K562 (cell line): ENCODE results near the gene PFDN2. TPM values are rescaled to one million over a fixed set of nuclear protein-coding genes. Genes with fewer than 3 reads are reported as not detected.
A peak's percentile ranks its signal among the peaks of the same experiment; 100 is the strongest.

ENCODE experiments used
- ATAC-seq: fragments of 200-7000 bp; cut with Tn5 transposase; 3 replicates; pipeline ENCODE4 v1.9.1; 2020; ENCODE audit warnings: moderate library complexity
- BruUV-seq: library from RNA; stranded (reverse); fragments of 400-500 nt; replicated peaks from 2 replicates; lab custom pipeline; 2021; lab: Mats Ljungman, UMichigan
- CTCF ChIA-PET: fragments of 300-600 bp; formaldehyde crosslinking; extraction: SDS; loops from one replicate; lab custom pipeline; 2021; ENCODE audit warnings: low intra/inter-chr PET ratio; lab: Yijun Ruan, JAX
- POLR2A ChIA-PET: fragments of 300-600, 350-650 bp; sonication (Branson Sonifier 250); formaldehyde crosslinking; extraction: SDS; loops from one replicate; lab custom pipeline; 2021; ENCODE audit warnings: antibody characterized with exemption, inconsistent platforms; lab: Yijun Ruan, JAX
- DNase-seq, 4 experiments: peaks; one replicate each; pipeline versions ENCODE4 v3.0.0 to v3.0.0-alpha.2; 2011 to 2018; ENCODE audit warnings: low spot score in 3 of 4, mixed read lengths in 3 of 4; ENCODE audit errors: extremely low read depth in 1 of 4
- FAIRE-seq: peaks from 2 replicates; lab custom pipeline; 2011; peaks lifted over from hg19 to GRCh38; lab: Jason Lieb, UNC
- H2AFZ ChIP-seq: 2 replicates; pipeline ENCODE4 v1.6.0; 2011; ENCODE audit warnings: low read depth, low read length, control low read depth, inconsistent platforms
- H3K27ac ChIP-seq: fragments of 200-600 bp; 3 replicates; pipeline ENCODE4 v1.8.0; 2011; ENCODE audit warnings: low read depth, mild to moderate bottlenecking, control low read depth, inconsistent platforms, low read length, moderate library complexity, mixed read lengths; ENCODE audit errors: extremely low read depth
- H3K27me3 ChIP-seq, 2 experiments: fragments of 300-600 bp in 1 of 2; 2 replicates in 1 of 2; 3 replicates in 1 of 2; pipeline versions ENCODE4 v1.6.0 to v1.8.0; 2011; ENCODE audit warnings: inconsistent platforms in 2 of 2, low read length in 2 of 2, mild to moderate bottlenecking in 1 of 2, mixed read lengths in 1 of 2, moderate library complexity in 1 of 2; ENCODE audit not compliant: control insufficient read depth in 2 of 2, insufficient read depth in 2 of 2
- H3K36me3 ChIP-seq: fragments of 300-600 bp; 3 replicates; pipeline ENCODE4 v1.8.0; 2011; ENCODE audit warnings: mild to moderate bottlenecking, low read length, inconsistent platforms; ENCODE audit not compliant: control insufficient read depth, insufficient read depth
- H3K4me1 ChIP-seq, 2 experiments: fragments of 200-600 bp in 1 of 2; replicated peaks in 1 of 2; 2 replicates in 1 of 2; 3 replicates in 1 of 2; pipeline versions ENCODE4 v1.5.1 to v1.8.0; 2011; ENCODE audit warnings: inconsistent platforms in 2 of 2, low read length in 2 of 2, mild to moderate bottlenecking in 1 of 2, mixed read lengths in 1 of 2, moderate library complexity in 1 of 2; ENCODE audit not compliant: control insufficient read depth in 2 of 2, insufficient read depth in 2 of 2
- H3K4me2 ChIP-seq: 2 replicates; pipeline ENCODE4 v1.6.1; 2011; ENCODE audit warnings: low read length, control low read depth, inconsistent platforms, mixed read lengths; ENCODE audit not compliant: insufficient read depth
- H3K4me3 ChIP-seq: fragments of 200-600 bp; sonication (generic), shearing (Covaris generic); 2 replicates; pipeline ENCODE4 v1.5.1; 2016; ENCODE audit warnings: control low read depth, inconsistent platforms
- H3K79me2 ChIP-seq: fragments of 200-600 bp; 3 replicates; pipeline ENCODE4 v1.8.0; 2011; ENCODE audit warnings: low read length, inconsistent platforms; ENCODE audit not compliant: control insufficient read depth, insufficient read depth
- H3K9ac ChIP-seq, 2 experiments: 2 replicates each; pipeline versions ENCODE4 v1.6.0 to v1.6.1; 2011; ENCODE audit warnings: low read depth in 2 of 2, low read length in 2 of 2, control low read depth in 1 of 2, inconsistent platforms in 1 of 2, mild to moderate bottlenecking in 1 of 2, mixed read lengths in 1 of 2; ENCODE audit not compliant: insufficient read depth in 1 of 2
- H3K9me1 ChIP-seq: one replicate; pipeline ENCODE4 v1.6.0; 2011; ENCODE audit warnings: inconsistent platforms, mild to moderate bottlenecking, low read length, moderate library complexity; ENCODE audit not compliant: control insufficient read depth, insufficient read depth
- H3K9me3 ChIP-seq: replicated peaks from 2 replicates; pipeline ENCODE4 v1.5.1; 2011; ENCODE audit warnings: low read depth, low read length, inconsistent platforms; ENCODE audit not compliant: control insufficient read depth, insufficient read depth
- H4K20me1 ChIP-seq: replicated peaks from 2 replicates; pipeline ENCODE4 v1.6.1; 2011; ENCODE audit warnings: low read length, inconsistent platforms, mixed read lengths; ENCODE audit not compliant: control insufficient read depth, insufficient read depth
- DACH1 ChIP-seq: fragments of 450-650 bp; IDR thresholded peaks from 2 replicates; pipeline ENCODE4 v1.6.1; 2018; ENCODE audit not compliant: partially characterized antibody
- E2F4 ChIP-seq: sonication (generic); formaldehyde crosslinking; IDR thresholded peaks from 2 replicates; pipeline ENCODE4 v1.8.0; 2022; ENCODE audit warnings: mild to moderate bottlenecking, low read depth, missing genetic modification reagents
- FOXM1 ChIP-seq, 2 experiments: fragments of 450-650 bp in 1 of 2; sonication (generic) in 1 of 2; formaldehyde crosslinking in 1 of 2; IDR thresholded peaks; 2 replicates each; pipeline versions ENCODE4 v1.6.1 to v1.9.0; 2017 to 2022; ENCODE audit warnings: low read depth in 2 of 2, mild to moderate bottlenecking in 2 of 2, missing genetic modification reagents in 1 of 2, moderate library complexity in 1 of 2
- NELFE ChIP-seq: IDR thresholded peaks from 2 replicates; pipeline ENCODE4 v1.6.1; 2011; ENCODE audit warnings: mild to moderate bottlenecking; ENCODE audit not compliant: insufficient read depth, insufficient read length
- POLR2AphosphoS2 ChIP-seq: IDR thresholded peaks from 2 replicates; pipeline ENCODE4 v1.6.1; 2012; ENCODE audit warnings: low read length, improper control_type of control experiment
- PTBP1 ChIP-seq: fragments of 200-400 bp; formaldehyde crosslinking; IDR thresholded peaks from 2 replicates; pipeline ENCODE4 v1.6.1; 2017; ENCODE audit warnings: low read depth, low read length
- RAD51 ChIP-seq: fragments of 450-650 bp; IDR thresholded peaks from 2 replicates; pipeline ENCODE4 v1.7.1; 2016; ENCODE audit warnings: low read depth, mild to moderate bottlenecking, borderline replicate concordance
- RBM22 ChIP-seq: fragments of 200-400 bp; formaldehyde crosslinking; IDR thresholded peaks from 2 replicates; pipeline ENCODE4 v1.6.1; 2018; ENCODE audit warnings: low read length, low read depth; ENCODE audit not compliant: poor library complexity, severe bottlenecking
- XRCC3 ChIP-seq: fragments of 450-650 bp; IDR thresholded peaks from 2 replicates; pipeline ENCODE4 v1.6.1; 2017; ENCODE audit warnings: mild to moderate bottlenecking, moderate library complexity
- ZNF589 ChIP-seq: fragments of 200-800 bp; sonication (Bioruptor generic); IDR thresholded peaks from 2 replicates; pipeline ENCODE4 v1.6.1; 2016; ENCODE audit warnings: low read depth, missing genetic modification characterization, missing compliant biosample characterization
- WGBS: fragments of 100-300 bp; shearing (Covaris generic); methylation state at CpG from one replicate; pipeline ENCODE4 v1.1.6; 2016; ENCODE audit warnings: low coverage, mixed read lengths; ENCODE audit not compliant: insufficient coverage; ENCODE audit errors: missing lambda C conversion rate; 5-methylcytosine and 5-hydroxymethylcytosine counted together
- in situ Hi-C: fragments of 300-500 bp; cut with MboI; formaldehyde crosslinking; loops from 4 replicates; pipeline ENCODE4 v1.15.0; 2018; ENCODE audit warnings: inconsistent platforms, mixed read lengths
- intact Hi-C: fragments of 100-400 bp; cut with micrococcal nuclease; formaldehyde crosslinking; loops from 2 replicates; pipeline ENCODE4 v1.14.2; 2022
- polyA plus RNA-seq, 8 experiments: library from polyadenylated mRNA; depleted of rRNA in 4 of 8; stranded (reverse) in 5 of 8; unstranded in 3 of 8; fragments of >200 nt; fragmentation: Nextera tagmentation in 2 of 8; fragmentation: Illumina TruSeq in 1 of 8; extraction: Ambion mirVana in 2 of 8; extraction: Trizol in 1 of 8; gene quantifications; 2 replicates each; pipeline versions ENCODE4 v1.2.1 to v1.2.3, GENCODE V29; 2011 to 2014; ENCODE audit warnings: inconsistent platforms in 1 of 8, missing spikeins in 1 of 8
- total RNA-seq, 7 experiments: library from RNA; depleted of rRNA in 6 of 7; stranded (reverse); fragments of >200 nt in 6 of 7; fragmentation: Illumina TruSeq in 2 of 7; extraction: Trizol in 2 of 7; gene quantifications; 2 replicates each; pipeline versions ENCODE4 v1.2.1 to v1.2.3, GENCODE V29; 2011 to 2021; ENCODE audit warnings: low replicate concordance in 1 of 7
- TF ChIP-seq, protein P1 (sequence below): fragments of 250-450 bp; sonication (Bioruptor Pico); IDR thresholded peaks from 2 replicates; pipeline ENCODE4 v1.8.0; 2022; ENCODE audit warnings: inconsistent platforms, mild to moderate bottlenecking, moderate library complexity, borderline replicate concordance

PFDN2 gene
- total and polyA plus RNA-seq, 9 of the 15 experiments (the other 6 are each of a cell fraction or from before 2014, with no cell fraction given) = 50.2 to 361 (median 144) TPM

DNA sequence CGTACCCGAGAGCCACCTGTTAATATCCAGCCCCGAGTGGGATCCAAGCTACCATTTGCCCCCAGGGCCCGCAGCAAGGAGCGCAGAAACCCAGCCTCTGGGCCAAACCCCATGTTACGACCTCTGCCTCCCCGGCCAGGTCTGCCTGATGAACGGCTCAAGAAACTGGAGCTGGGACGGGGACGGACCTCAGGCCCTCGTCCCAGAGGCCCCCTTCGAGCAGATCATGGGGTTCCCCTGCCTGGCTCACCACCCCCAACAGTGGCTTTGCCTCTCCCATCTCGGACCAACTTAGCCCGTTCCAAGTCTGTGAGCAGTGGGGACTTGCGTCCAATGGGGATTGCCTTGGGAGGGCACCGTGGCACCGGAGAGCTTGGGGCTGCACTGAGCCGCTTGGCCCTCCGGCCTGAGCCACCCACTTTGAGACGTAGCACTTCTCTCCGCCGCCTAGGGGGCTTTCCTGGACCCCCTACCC is 42.9 kb upstream of the PFDN2 start (continued):
- TF ChIP-seq, protein P1, sequence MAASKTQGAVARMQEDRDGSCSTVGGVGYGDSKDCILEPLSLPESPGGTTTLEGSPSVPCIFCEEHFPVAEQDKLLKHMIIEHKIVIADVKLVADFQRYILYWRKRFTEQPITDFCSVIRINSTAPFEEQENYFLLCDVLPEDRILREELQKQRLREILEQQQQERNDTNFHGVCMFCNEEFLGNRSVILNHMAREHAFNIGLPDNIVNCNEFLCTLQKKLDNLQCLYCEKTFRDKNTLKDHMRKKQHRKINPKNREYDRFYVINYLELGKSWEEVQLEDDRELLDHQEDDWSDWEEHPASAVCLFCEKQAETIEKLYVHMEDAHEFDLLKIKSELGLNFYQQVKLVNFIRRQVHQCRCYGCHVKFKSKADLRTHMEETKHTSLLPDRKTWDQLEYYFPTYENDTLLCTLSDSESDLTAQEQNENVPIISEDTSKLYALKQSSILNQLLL (CRISPR knock-in tag) = no peak
- no peak for TF ChIP-seq RBM22
- TF ChIP-seq POLR2AphosphoS2 = no peak

GRCh38 chr1:161159913-161160243 is 42.0 kb upstream of the PFDN2 start:
- Histone ChIP-seq H3K36me3 (peaks cover 65% of the 10 kb centered on the region), H3K79me2 (peaks cover 63% of the 10 kb centered on the region), H3K4me1 (peaks cover 52 to 65% of the 10 kb centered on the region in 2 experiments), H3K9me1 (no peaks in the 10 kb centered on the region), H2AFZ (peak overlapping the region; percentile 60), H3K4me2 (peak overlapping the region; percentile 95), H3K27me3 (no peaks in the 10 kb centered on the region), H4K20me1 (no peaks in the 10 kb centered on the region), H3K9ac (peak overlapping the region; percentile 77 to 98), H3K9me3 (no peaks in the 10 kb centered on the region), H3K27ac (peak overlapping the region; percentile 72), H3K4me3 (peak overlapping the region; percentile 75)
- intact Hi-C loops (loop anchor here (2.0 kb wide), 1 partner anchor 17 kb away; the partner anchor contains the start of gene B4GALT3), in situ Hi-C loops (no loop called here)
- no peak for ATAC-seq
- FAIRE-seq = no peak
- WGBS = 1% methylated on average over 11 of the region's 11 CpGs
- POLR2A ChIA-PET = interaction anchor here (0.8 to 1.0 kb wide), 2 partner anchors 15 to 154 kb away, joined by 3 to 4 read pairs; partner anchors contain the start of gene SDHC
- CTCF ChIA-PET = no interaction called here
- no TSS peak for BruUV-seq
- DNase-seq = no peak
- TF ChIP-seq FOXM1 (IDR thresholded peaks at IDR 0.05; ENCODE audit: low read depth) = no peak
- peak; percentile 69; the same call in 1 of the 2 replicates for TF ChIP-seq FOXM1 (CRISPR knock-in tag; IDR thresholded peaks at IDR 0.05; ENCODE audit: low read depth)
- TF ChIP-seq, protein P1 (CRISPR knock-in tag) = no peak
- no peak for TF ChIP-seq PTBP1
- no peak for TF ChIP-seq NELFE
- TF ChIP-seq XRCC3 = no peak
- TF ChIP-seq RAD51 = no peak
- no peak for TF ChIP-seq DACH1
- 0 out of 2 replicates have a peak, but pooled peaks have one; percentile 36 for TF ChIP-seq E2F4 (CRISPR knock-in tag)
- no peak for TF ChIP-seq ZNF589
